ENCODE results near the gene CPSF2. TPM values are rescaled to one million over a fixed set of nuclear protein-coding genes. Genes with fewer than 3 reads are reported as not detected.

CPSF2 gene
- total RNA-seq, 1 donor from 2014 or later, result 65.4 TPM

DNA sequence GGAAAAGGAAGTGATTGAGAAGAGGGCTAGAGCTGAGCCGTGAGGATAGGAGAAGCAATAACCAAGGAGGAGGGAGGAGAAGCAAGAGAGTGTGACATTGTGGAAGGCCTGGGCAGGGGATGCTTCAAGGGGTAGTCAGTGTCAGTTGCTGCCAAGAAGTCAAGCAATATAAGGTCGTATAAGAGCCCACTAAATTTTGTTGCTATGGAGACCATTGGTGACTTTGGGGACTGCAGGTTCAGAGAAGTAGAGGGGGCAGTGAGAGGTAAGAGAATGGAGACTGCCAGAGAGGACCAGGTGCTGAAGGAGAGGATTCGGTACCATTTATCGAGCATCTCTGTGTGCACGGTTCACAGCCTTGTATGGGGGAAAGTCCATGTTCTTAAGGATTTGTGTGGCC lies 12.3 kb upstream of the CPSF2 start:
- DNase-seq (no peak), ATAC-seq (no peak)
- Histone ChIP-seq H3K36me3 (no peaks in the 10 kb centered on the region), H3K4me1 (peaks cover 11% of the 10 kb centered on the region), H3K9me3 (no peaks in the 10 kb centered on the region), H3K27ac (no peak overlapping the region), H3K4me3 (no peak overlapping the region), H3K27me3 (ENCODE audit: low read depth) (no peaks in the 10 kb centered on the region)
- TF ChIP-seq, protein P1, sequence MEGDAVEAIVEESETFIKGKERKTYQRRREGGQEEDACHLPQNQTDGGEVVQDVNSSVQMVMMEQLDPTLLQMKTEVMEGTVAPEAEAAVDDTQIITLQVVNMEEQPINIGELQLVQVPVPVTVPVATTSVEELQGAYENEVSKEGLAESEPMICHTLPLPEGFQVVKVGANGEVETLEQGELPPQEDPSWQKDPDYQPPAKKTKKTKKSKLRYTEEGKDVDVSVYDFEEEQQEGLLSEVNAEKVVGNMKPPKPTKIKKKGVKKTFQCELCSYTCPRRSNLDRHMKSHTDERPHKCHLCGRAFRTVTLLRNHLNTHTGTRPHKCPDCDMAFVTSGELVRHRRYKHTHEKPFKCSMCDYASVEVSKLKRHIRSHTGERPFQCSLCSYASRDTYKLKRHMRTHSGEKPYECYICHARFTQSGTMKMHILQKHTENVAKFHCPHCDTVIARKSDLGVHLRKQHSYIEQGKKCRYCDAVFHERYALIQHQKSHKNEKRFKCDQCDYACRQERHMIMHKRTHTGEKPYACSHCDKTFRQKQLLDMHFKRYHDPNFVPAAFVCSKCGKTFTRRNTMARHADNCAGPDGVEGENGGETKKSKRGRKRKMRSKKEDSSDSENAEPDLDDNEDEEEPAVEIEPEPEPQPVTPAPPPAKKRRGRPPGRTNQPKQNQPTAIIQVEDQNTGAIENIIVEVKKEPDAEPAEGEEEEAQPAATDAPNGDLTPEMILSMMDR (IDR thresholded peaks at IDR 0.05), result no peak
- intact Hi-C loops (cut with DNase I), result no loop called here

DNA sequence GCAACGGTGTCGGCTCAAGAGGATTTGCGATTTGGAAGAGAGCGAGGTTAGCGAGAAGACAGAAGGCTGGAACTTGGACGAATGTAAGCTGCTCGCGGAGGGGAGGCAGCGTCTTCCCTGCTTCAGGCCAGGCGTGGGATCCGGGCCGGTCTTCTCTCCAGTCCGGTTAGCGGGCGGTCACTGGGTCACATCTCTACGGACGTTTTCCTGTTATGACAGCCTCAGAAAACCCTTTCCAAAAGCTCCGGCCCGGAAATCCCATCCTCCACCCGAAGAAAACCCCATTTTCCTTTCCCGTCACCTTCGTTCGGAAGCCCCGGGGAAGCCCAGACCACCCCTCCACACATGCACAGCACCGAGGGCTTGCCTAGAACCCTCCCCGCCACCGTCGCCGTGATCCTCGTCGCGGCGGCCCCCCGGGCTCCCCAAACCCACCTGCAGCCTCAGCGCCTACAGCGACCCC lies 531 bp upstream of the CPSF2 start:
- ATAC-seq (peak; percentile 50 to 52), DNase-seq (peak; percentile 64)
- no peaks in the 10 kb centered on the region for H3K27me3 ChIP-seq (ENCODE audit: low read depth)
- intact Hi-C loops (cut with DNase I), result no loop called here
- peak overlapping the region; percentile 97 for H3K27ac ChIP-seq
- peaks cover 40% of the 10 kb centered on the region for H3K4me1 ChIP-seq
- TF ChIP-seq, protein P1 (IDR thresholded peaks at IDR 0.05), result no peak
- H3K36me3 ChIP-seq, result peaks cover 38% of the 10 kb centered on the region
- H3K9me3 ChIP-seq, result no peaks in the 10 kb centered on the region
- H3K4me3 ChIP-seq, result peak overlapping the region; percentile 86

DNA sequence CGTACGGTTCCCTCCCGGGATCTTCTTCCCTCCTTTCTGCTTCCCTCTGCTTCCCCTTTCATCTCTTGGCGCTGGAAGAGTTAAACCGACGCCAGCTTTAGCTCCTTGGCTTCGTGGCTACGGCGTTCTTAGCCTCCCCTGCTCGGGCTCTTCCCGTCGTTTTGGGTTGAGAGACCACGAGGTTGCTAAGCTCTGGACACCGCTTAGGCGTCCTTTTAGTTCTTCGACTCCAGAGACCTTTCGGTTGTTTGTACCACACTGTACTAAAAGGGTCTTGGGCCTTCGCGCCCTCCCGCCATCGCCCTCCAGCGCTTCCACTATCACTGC lies 545 bp downstream of the CPSF2 start:
- intact Hi-C loops (cut with DNase I), result no loop called here
- H3K36me3 ChIP-seq, result peaks cover 38% of the 10 kb centered on the region
- peaks cover 40% of the 10 kb centered on the region for H3K4me1 ChIP-seq
- DNase-seq (no peak), ATAC-seq (peak in 1 of 2 donors; percentile 53)
- H3K27ac ChIP-seq, result peak overlapping the region; percentile 97
- peak overlapping the region; percentile 86 for H3K4me3 ChIP-seq
- no peaks in the 10 kb centered on the region for H3K27me3 ChIP-seq (ENCODE audit: low read depth)
- TF ChIP-seq, protein P1 (IDR thresholded peaks at IDR 0.05), result no peak
- H3K9me3 ChIP-seq, result no peaks in the 10 kb centered on the region

DNA sequence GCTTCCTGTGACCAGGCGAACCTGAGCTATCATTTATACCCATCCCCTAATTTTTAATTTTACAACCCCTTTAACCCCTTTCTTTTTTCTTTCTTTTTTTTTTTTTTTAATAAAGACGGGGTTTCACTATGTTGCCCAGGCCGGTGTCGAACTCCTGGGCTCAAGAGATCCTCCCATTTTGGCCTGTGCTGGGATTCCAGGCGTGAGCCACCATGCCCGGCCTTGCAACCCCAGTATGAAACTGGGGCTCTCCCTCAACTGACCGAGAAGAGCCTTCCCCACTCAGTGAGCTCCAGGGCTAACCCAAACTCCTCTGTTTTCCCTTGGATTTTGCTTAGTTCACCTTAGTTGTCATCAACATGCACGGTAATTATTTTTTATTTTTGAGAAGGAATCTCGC lies 992 bp downstream of the CPSF2 start:
- ATAC-seq (no peak), DNase-seq (no peak)
- TF ChIP-seq, protein P1 (IDR thresholded peaks at IDR 0.05), result no peak
- Histone ChIP-seq H3K4me1 (peaks cover 41% of the 10 kb centered on the region), H3K4me3 (peak overlapping the region; percentile 86), H3K27me3 (ENCODE audit: low read depth) (no peaks in the 10 kb centered on the region), H3K36me3 (peaks cover 38% of the 10 kb centered on the region), H3K27ac (peak overlapping the region; percentile 97), H3K9me3 (no peaks in the 10 kb centered on the region)
- intact Hi-C loops (cut with DNase I), result no loop called here

DNA sequence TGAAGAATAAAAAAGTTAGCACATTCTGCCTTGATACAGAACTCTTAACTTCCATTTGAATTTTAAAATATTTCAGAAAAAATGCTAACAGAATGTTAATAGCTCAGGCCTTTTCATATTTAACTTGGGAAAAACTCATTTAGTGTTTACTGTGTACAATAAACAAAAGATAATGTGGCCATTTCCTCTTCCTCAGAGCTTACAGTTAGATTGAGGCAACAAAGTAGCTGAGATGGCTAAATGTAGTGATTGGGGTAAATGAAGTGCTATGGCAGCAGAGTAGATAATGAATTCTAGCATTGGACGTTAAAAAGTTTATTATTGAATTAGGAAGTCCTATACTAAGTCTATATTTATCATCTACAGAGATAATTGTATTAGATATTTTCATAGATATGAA lies 12.7 kb downstream of the CPSF2 start:
- TF ChIP-seq, protein P1 (IDR thresholded peaks at IDR 0.05), result no peak

DNA sequence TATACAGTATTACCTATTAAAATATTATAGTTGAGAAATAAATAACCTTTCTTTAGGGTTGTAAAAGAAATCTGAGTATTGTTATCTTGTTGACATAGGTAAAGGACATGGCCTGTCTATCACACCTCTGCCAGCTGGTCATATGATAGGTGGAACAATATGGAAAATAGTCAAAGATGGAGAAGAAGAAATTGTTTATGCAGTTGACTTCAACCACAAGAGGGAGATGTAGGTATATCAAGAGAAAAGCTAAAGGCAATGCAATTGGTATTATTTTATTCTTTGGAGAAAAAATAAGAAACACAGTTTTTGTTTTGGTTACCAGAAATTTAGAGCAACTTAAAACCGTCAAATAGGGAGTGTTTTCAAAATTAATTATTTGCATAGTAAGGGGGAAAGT lies 13.5 kb downstream of the CPSF2 start:
- DNase-seq (no peak), ATAC-seq (no peak)
- intact Hi-C loops (cut with DNase I), result no loop called here
- no peaks in the 10 kb centered on the region for H3K9me3 ChIP-seq
- peaks cover 99% of the 10 kb centered on the region for H3K36me3 ChIP-seq
- no peak overlapping the region for H3K4me3 ChIP-seq
- no peaks in the 10 kb centered on the region for H3K4me1 ChIP-seq
- H3K27ac ChIP-seq, result no peak overlapping the region
- TF ChIP-seq, protein P1 (IDR thresholded peaks at IDR 0.05), result peak; percentile 52
- no peaks in the 10 kb centered on the region for H3K27me3 ChIP-seq (ENCODE audit: low read depth)

More for the DNA sequence above, 12.7 kb downstream of the CPSF2 start:
- Histone ChIP-seq H3K9me3 (no peaks in the 10 kb centered on the region), H3K27ac (no peak overlapping the region), H3K36me3 (peaks cover 97% of the 10 kb centered on the region), H3K27me3 (ENCODE audit: low read depth) (no peaks in the 10 kb centered on the region), H3K4me1 (no peaks in the 10 kb centered on the region), H3K4me3 (no peak overlapping the region)
- intact Hi-C loops (cut with DNase I), result no loop called here
- ATAC-seq (no peak), DNase-seq (no peak)

All from lower lobe of right lung (tissue), 2 donors.